Keratinocyte (primary cell): ENCODE data around the gene PTPRD. TPM values are rescaled to one million over a fixed set of nuclear protein-coding genes. Genes with fewer than 3 reads are reported as not detected.

Source experiments
- DNase-seq: peaks from one replicate; pipeline ENCODE4 v3.0.0-alpha.2; 2011; ENCODE audit warnings: low read depth, missing footprints, low spot score
- FAIRE-seq: peaks from 2 replicates; lab custom pipeline; 2011; peaks lifted over from hg19 to GRCh38; lab: Jason Lieb, UNC
- H2AFZ ChIP-seq: 2 replicates; pipeline ENCODE4 v1.6.0; 2012; ENCODE audit warnings: low read length, control low read depth, inconsistent platforms; ENCODE audit not compliant: control insufficient read depth
- H3K27ac ChIP-seq: 2 replicates; pipeline ENCODE4 v1.5.1; 2011; ENCODE audit warnings: low read length; ENCODE audit not compliant: control insufficient read depth, insufficient read depth
- H3K27me3 ChIP-seq: 3 replicates; pipeline ENCODE4 v1.6.0; 2011; ENCODE audit warnings: low read length; ENCODE audit not compliant: control insufficient read depth, insufficient read depth; ENCODE audit errors: extremely low read depth
- H3K36me3 ChIP-seq, 2 experiments: 2 replicates in 1 of 2; 3 replicates in 1 of 2; pipeline ENCODE4 v1.5.1; 2011; ENCODE audit warnings: low read length in 2 of 2, mild to moderate bottlenecking in 1 of 2; ENCODE audit not compliant: control insufficient read depth in 2 of 2, insufficient read depth in 2 of 2; ENCODE audit errors: extremely low read depth in 1 of 2
- H3K4me1 ChIP-seq: 3 replicates; pipeline ENCODE4 v1.5.1; 2011; ENCODE audit warnings: low read length; ENCODE audit not compliant: control insufficient read depth, insufficient read depth; ENCODE audit errors: extremely low read depth
- H3K4me2 ChIP-seq: 3 replicates; pipeline ENCODE4 v1.6.0; 2011; ENCODE audit warnings: low read depth, low read length; ENCODE audit not compliant: control insufficient read depth, insufficient read depth; ENCODE audit errors: extremely low read depth
- H3K4me3 ChIP-seq, 3 experiments: fragments of 200-600 bp in 1 of 3; sonication (generic) in 1 of 3; 2 replicates in 2 of 3; 3 replicates in 1 of 3; pipeline ENCODE4 v1.5.1; 2011 to 2016; ENCODE audit warnings: low read length in 3 of 3, mild to moderate bottlenecking in 3 of 3, control low read depth in 2 of 3, inconsistent platforms in 1 of 3, low read depth in 1 of 3, mixed read lengths in 1 of 3, mixed run types in 1 of 3, moderate library complexity in 1 of 3; ENCODE audit not compliant: control insufficient read depth in 2 of 3, insufficient read depth in 2 of 3; ENCODE audit errors: extremely low read depth in 1 of 3
- H3K79me2 ChIP-seq: 2 replicates; pipeline ENCODE4 v1.6.0; 2012; ENCODE audit warnings: low read length; ENCODE audit not compliant: control insufficient read depth, insufficient read depth
- H3K9ac ChIP-seq: 3 replicates; pipeline ENCODE4 v1.6.0; 2011; ENCODE audit warnings: low read length; ENCODE audit not compliant: control insufficient read depth, insufficient read depth; ENCODE audit errors: extremely low read depth
- H3K9me1 ChIP-seq: 3 replicates; pipeline ENCODE4 v1.6.0; 2011; ENCODE audit warnings: low read length; ENCODE audit not compliant: control insufficient read depth, insufficient read depth; ENCODE audit errors: extremely low read depth
- H3K9me3 ChIP-seq: 2 replicates; pipeline ENCODE4 v1.5.1; 2012; ENCODE audit warnings: low read depth, low read length; ENCODE audit not compliant: control insufficient read depth
- H4K20me1 ChIP-seq: 3 replicates; pipeline ENCODE4 v1.6.0; 2011; ENCODE audit warnings: low read length; ENCODE audit not compliant: control insufficient read depth, insufficient read depth; ENCODE audit errors: extremely low read depth
- CTCF ChIP-seq, 3 experiments: IDR thresholded peaks in 1 of 3; conservative IDR thresholded peaks in 1 of 3; optimal IDR thresholded peaks in 1 of 3; 2 replicates in 2 of 3; 3 replicates in 1 of 3; pipeline versions ENCODE3 to v1.5.1; 2011; ENCODE audit warnings: low read length in 3 of 3, mild to moderate bottlenecking in 3 of 3, moderate library complexity in 2 of 3, control low read depth in 1 of 3, inconsistent platforms in 1 of 3; ENCODE audit not compliant: insufficient read depth in 2 of 3; ENCODE audit errors: extremely low read depth in 1 of 3
- EZH2 ChIP-seq: IDR thresholded peaks from one replicate; pipeline ENCODE4 v1.6.1; 2012; ENCODE audit warnings: inconsistent platforms, mild to moderate bottlenecking, low read length, moderate library complexity
- dilution Hi-C: fragments of 300-500 bp; cut with MboI; formaldehyde crosslinking; loops from one replicate; pipeline ENCODE4 v1.7.0; 2020; ENCODE audit warnings: low sequenced_read_pairs; ENCODE audit not compliant: extremely low pct_ligation_motif_present
- polyA plus RNA-seq, 5 experiments: library from polyadenylated mRNA; depleted of rRNA in 3 of 5; stranded (reverse) in 3 of 5; stranded (forward) in 1 of 5; unstranded in 1 of 5; fragments of >200 nt; gene quantifications; 1 replicate in 1 of 5; 2 replicates in 3 of 5; 3 replicates in 1 of 5; pipeline versions ENCODE4 v1.2.1 to v1.2.3, GENCODE V29; 2011 to 2012; ENCODE audit warnings: missing spikeins in 2 of 5, low read depth in 1 of 5, low replicate concordance in 1 of 5

The PTPRD gene
- polyA plus RNA-seq, 1 donor (not counting 4 experiments of a cell fraction or from before 2014, with no cell fraction given), result 0.10 TPM

DNA sequence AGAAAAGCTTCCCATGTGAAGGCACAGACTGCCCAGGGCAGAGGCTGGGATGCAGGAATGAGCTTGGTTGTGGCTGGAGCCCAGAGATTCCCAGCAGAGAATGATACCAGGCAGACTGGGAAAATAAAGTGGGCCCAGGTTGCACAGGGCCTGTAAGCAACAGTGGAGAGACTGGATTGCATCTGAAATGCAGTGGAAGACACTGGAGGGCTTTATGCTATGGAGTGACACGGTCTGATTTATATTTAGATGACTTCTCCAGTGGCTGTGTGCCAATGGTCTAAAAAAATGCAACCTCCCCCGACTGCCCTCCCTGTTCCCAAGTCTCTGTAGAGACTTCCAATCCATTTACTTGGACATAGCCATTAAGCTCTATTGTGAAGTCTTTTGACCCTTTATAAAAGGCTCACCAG is 1862.2 kb downstream of the PTPRD start:
- no peak overlapping the region for H3K4me3 ChIP-seq
- no peak overlapping the region for H3K9ac ChIP-seq
- no peaks in the 10 kb centered on the region for H4K20me1 ChIP-seq
- DNase-seq, result no peak
- H2AFZ ChIP-seq, result no peak overlapping the region
- TF ChIP-seq EZH2 (no peak), CTCF (optimal IDR thresholded peaks at IDR 0.05 in 1 of 3, IDR thresholded peaks at IDR 0.05 in 1 of 3, conservative IDR thresholded peaks at IDR 0.05 in 1 of 3; ENCODE audit: extremely low read depth in 1 of 3, insufficient read depth in 2 of 3, low read length in 3 of 3) (no peak)
- H3K79me2 ChIP-seq, result no peaks in the 10 kb centered on the region
- H3K9me1 ChIP-seq, result no peaks in the 10 kb centered on the region
- FAIRE-seq, result no peak
- dilution Hi-C loops, result no loop called here
- no peaks in the 10 kb centered on the region for H3K36me3 ChIP-seq
- H3K4me2 ChIP-seq, result no peak overlapping the region
- no peaks in the 10 kb centered on the region for H3K9me3 ChIP-seq
- no peaks in the 10 kb centered on the region for H3K27me3 ChIP-seq
- no peak overlapping the region for H3K27ac ChIP-seq
- no peaks in the 10 kb centered on the region for H3K4me1 ChIP-seq

DNA sequence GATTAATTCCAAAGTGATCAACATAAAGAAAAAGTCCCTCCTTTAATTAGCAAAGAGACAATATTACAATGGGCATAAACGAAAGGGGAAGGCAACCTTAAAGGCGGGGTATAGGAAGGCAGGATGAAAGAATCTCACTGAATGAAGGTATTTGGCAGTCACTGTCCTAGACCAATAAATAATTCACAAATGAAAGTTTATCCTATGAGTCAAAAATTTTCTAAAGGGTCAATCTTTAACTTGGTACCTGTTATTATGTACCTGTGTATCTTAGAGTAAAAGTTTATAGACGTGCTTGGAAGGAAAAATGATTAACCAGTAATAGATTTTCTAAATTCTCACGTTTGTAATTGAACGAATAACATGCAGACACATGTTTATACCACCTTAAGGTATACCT is 1867.5 kb downstream of the PTPRD start:
- Histone ChIP-seq H3K27me3 (no peaks in the 10 kb centered on the region), H4K20me1 (no peaks in the 10 kb centered on the region), H3K79me2 (no peaks in the 10 kb centered on the region), H2AFZ (no peak overlapping the region), H3K27ac (no peak overlapping the region), H3K4me2 (no peak overlapping the region), H3K4me3 (no peak overlapping the region), H3K9ac (no peak overlapping the region), H3K9me3 (no peaks in the 10 kb centered on the region), H3K9me1 (no peaks in the 10 kb centered on the region), H3K4me1 (no peaks in the 10 kb centered on the region), H3K36me3 (no peaks in the 10 kb centered on the region)
- dilution Hi-C loops, result no loop called here
- TF ChIP-seq CTCF (optimal IDR thresholded peaks at IDR 0.05 in 1 of 3, IDR thresholded peaks at IDR 0.05 in 1 of 3, conservative IDR thresholded peaks at IDR 0.05 in 1 of 3; ENCODE audit: extremely low read depth in 1 of 3, insufficient read depth in 2 of 3, low read length in 3 of 3) (no peak), EZH2 (no peak)
- DNase-seq, result no peak
- FAIRE-seq, result no peak
